GM12864 (cell line): ENCODE results near the gene PODXL2.

Source experiments
- DNase-seq: peaks from one replicate; pipeline ENCODE4 v3.0.0-alpha.2; 2011; ENCODE audit warnings: low read depth
- H3K4me3 ChIP-seq: 2 replicates; pipeline ENCODE4 v1.5.1; 2011; ENCODE audit warnings: mild to moderate bottlenecking, low read depth, low read length, control low read depth
- CTCF ChIP-seq: IDR thresholded peaks from 2 replicates; pipeline ENCODE4 v1.5.1; 2011; ENCODE audit warnings: low read depth, mild to moderate bottlenecking, moderate library complexity, low read length, control low read depth, inconsistent platforms; ENCODE audit errors: missing control alignments

Gene PODXL2

GRCh38 chr3:127665586-127665985 is 36.6 kb downstream of the PODXL2 start:
- TF ChIP-seq CTCF: no peak

GRCh38 chr3:127666676-127667075 is 37.7 kb downstream of the PODXL2 start:
- TF ChIP-seq CTCF: no peak
- DNase-seq: no peak
- H3K4me3 ChIP-seq: no peak overlapping the region

More at GRCh38 chr3:127665586-127665985, 36.6 kb downstream of the PODXL2 start:
- H3K4me3 ChIP-seq: no peak overlapping the region
- no peak for DNase-seq

- TF ChIP-seq CTCF: no peak
- DNase-seq: no peak
- H3K4me3 ChIP-seq: no peak overlapping the region
Measured at GRCh38 chr3:127667119-127667681, 38.2 kb downstream of the PODXL2 start.

- H3K4me3 ChIP-seq: no peak overlapping the region
- DNase-seq: no peak
- TF ChIP-seq CTCF: no peak
Measured at GRCh38 chr3:127668906-127669305, 39.9 kb downstream of the PODXL2 start.

GRCh38 chr3:127669541-127670228 is 40.7 kb downstream of the PODXL2 start:
- no peak for DNase-seq
- no peak overlapping the region for H3K4me3 ChIP-seq
- TF ChIP-seq CTCF: no peak

GRCh38 chr3:127670229-127670559 is 41.2 kb downstream of the PODXL2 start:
- no peak for TF ChIP-seq CTCF
- DNase-seq: no peak
- H3K4me3 ChIP-seq: no peak overlapping the region

GRCh38 chr3:127670761-127671522 is 42.0 kb downstream of the PODXL2 start:
- TF ChIP-seq CTCF: no peak
- no peak overlapping the region for H3K4me3 ChIP-seq
- no peak for DNase-seq
